Epithelial cell of proximal tubule (primary cell): ENCODE results near the gene TNK2. TPM values are rescaled to one million over a fixed set of nuclear protein-coding genes. Genes with fewer than 3 reads are reported as not detected.
A peak's percentile ranks its signal among the peaks of the same experiment; 100 is the strongest.

Source experiments
- DNase-seq: peaks from one replicate; pipeline ENCODE4 v3.0.0-alpha.2; 2011; ENCODE audit warnings: low read depth
- H3K4me3 ChIP-seq: 2 replicates; pipeline ENCODE4 v1.5.1; 2011; ENCODE audit warnings: low read depth, mild to moderate bottlenecking, low read length
- CTCF ChIP-seq: conservative IDR thresholded peaks from 2 replicates; pipeline ENCODE4 v1.5.1; 2012; ENCODE audit warnings: low read depth, mild to moderate bottlenecking, low read length
- total RNA-seq: library from RNA; depleted of rRNA; stranded (reverse); fragments of >200 nt; gene quantifications from 2 replicates; pipeline ENCODE4 v1.2.3, GENCODE V29; 2015

TNK2 gene
- total RNA-seq, 1 donor from 2014 or later: 21.0 TPM

- H3K4me3 ChIP-seq: peak overlapping the region; percentile 76
- no peak for TF ChIP-seq CTCF
- no peak for DNase-seq
These were observed 11.8 kb downstream of the TNK2 start for GRCh38 chr3:195896361-195897080.

GRCh38 chr3:195895861-195896360 is 12.4 kb downstream of the TNK2 start:
- no peak for DNase-seq
- TF ChIP-seq CTCF: no peak
- H3K4me3 ChIP-seq: peak overlapping the region; percentile 76

GRCh38 chr3:195895078-195895860 is 13.1 kb downstream of the TNK2 start:
- DNase-seq: no peak
- H3K4me3 ChIP-seq: peak overlapping the region; percentile 76
- TF ChIP-seq CTCF: no peak

- H3K4me3 ChIP-seq: peak overlapping the region; percentile 76
- DNase-seq: no peak
- TF ChIP-seq CTCF: no peak
These were observed 14.4 kb downstream of the TNK2 start for GRCh38 chr3:195893916-195894465.

GRCh38 chr3:195893516-195893915 is 14.8 kb downstream of the TNK2 start:
- no peak for DNase-seq
- TF ChIP-seq CTCF: no peak
- no peak overlapping the region for H3K4me3 ChIP-seq

- DNase-seq: no peak
- TF ChIP-seq CTCF: no peak
These were observed 15.3 kb downstream of the TNK2 start for GRCh38 chr3:195893044-195893395.

More at GRCh38 chr3:195893044-195893395, 15.3 kb downstream of the TNK2 start:
- peak overlapping the region; percentile 6 for H3K4me3 ChIP-seq
